Activated CD4-positive, alpha-beta T cell treated with anti-CD3 and anti-CD28 coated beads for 36 hours (primary cell): ENCODE measurements around the gene KANSL3. TPM values are rescaled to one million over a fixed set of nuclear protein-coding genes. Genes with fewer than 3 reads are reported as not detected.
A peak's percentile ranks its signal among the peaks of the same experiment; 100 is the strongest.

Experiments used
- ATAC-seq: fragments of 200-7000 bp; cut with Tn5 transposase; one replicate; pipeline ENCODE4 v1.10.0; 2021; ENCODE audit warnings: mild to moderate bottlenecking, moderate library complexity
- CTCF ChIA-PET: fragments of 350-600 bp; sonication (Branson Sonifier 250); formaldehyde crosslinking; loops from one replicate; lab custom pipeline; 2021; ENCODE audit warnings: antibody characterized with exemption; lab: Charles Lee
- POLR2A ChIA-PET: fragments of 350-600 bp; sonication (Branson Sonifier 250); formaldehyde crosslinking; loops from one replicate; lab custom pipeline; 2021; ENCODE audit warnings: antibody characterized with exemption, inconsistent platforms; lab: Charles Lee
- DNase-seq: peaks from one replicate; pipeline ENCODE4 v3.0.0-alpha.2; 2020
- H3K27ac Mint-ChIP-seq: one replicate; pipeline ENCODE4 v1.8.0; 2021; ENCODE audit warnings: mixed read lengths
- H3K27me3 Mint-ChIP-seq: one replicate; pipeline ENCODE4 v1.8.0; 2021; ENCODE audit warnings: mixed read lengths
- H3K36me3 Mint-ChIP-seq: one replicate; pipeline ENCODE4 v1.8.0; 2021; ENCODE audit warnings: low read depth, mixed read lengths
- H3K4me1 Mint-ChIP-seq: one replicate; pipeline ENCODE4 v1.8.0; 2021; ENCODE audit warnings: mixed read lengths
- H3K4me3 Mint-ChIP-seq: one replicate; pipeline ENCODE4 v1.8.0; 2021; ENCODE audit warnings: mild to moderate bottlenecking, moderate library complexity, mixed read lengths
- H3K9me3 Mint-ChIP-seq: one replicate; pipeline ENCODE4 v1.8.0; 2021; ENCODE audit warnings: low read depth, mixed read lengths
- intact Hi-C, 2 experiments: fragments of 100-400 bp; cut with DNase I in 1 of 2; cut with micrococcal nuclease in 1 of 2; formaldehyde crosslinking; loops; one replicate each; pipeline versions ENCODE4 v1.14.2 to v1.15.1; 2022 to 2024; cut with DNase I, micrococcal nuclease
- total RNA-seq, 2 experiments: library from RNA; stranded (reverse); gene quantifications; one replicate each; pipeline ENCODE4 v1.2.3, GENCODE V29; 2021

KANSL3 gene
- total RNA-seq, 2 experiments from 2014 or later = 33.9 to 39.1 TPM

- CTCF ChIA-PET = interaction anchor here (0.5 to 0.8 kb wide), 3 partner anchors 11 to 229 kb away, joined by 3 to 4 read pairs (median 3); no protein-coding TSS in a partner anchor
- no peak overlapping the region for H3K27ac Mint-ChIP-seq
- POLR2A ChIA-PET = no interaction called here
- peaks cover 34% of the 10 kb centered on the region for H3K4me1 Mint-ChIP-seq
- no peak overlapping the region for H3K4me3 Mint-ChIP-seq
- no peak for DNase-seq
- ATAC-seq = no peak
- H3K27me3 Mint-ChIP-seq = no peaks in the 10 kb centered on the region
- no peaks in the 10 kb centered on the region for H3K9me3 Mint-ChIP-seq
- intact Hi-C loops = loop anchor here in 1 of 2 experiments (5.0 kb wide), 1 partner anchor 144 kb away; no protein-coding TSS in a partner anchor
- peaks cover 42% of the 10 kb centered on the region for H3K36me3 Mint-ChIP-seq
Observed at GRCh38 chr2:96550787-96551604, 87.1 kb downstream of the KANSL3 start.

DNA sequence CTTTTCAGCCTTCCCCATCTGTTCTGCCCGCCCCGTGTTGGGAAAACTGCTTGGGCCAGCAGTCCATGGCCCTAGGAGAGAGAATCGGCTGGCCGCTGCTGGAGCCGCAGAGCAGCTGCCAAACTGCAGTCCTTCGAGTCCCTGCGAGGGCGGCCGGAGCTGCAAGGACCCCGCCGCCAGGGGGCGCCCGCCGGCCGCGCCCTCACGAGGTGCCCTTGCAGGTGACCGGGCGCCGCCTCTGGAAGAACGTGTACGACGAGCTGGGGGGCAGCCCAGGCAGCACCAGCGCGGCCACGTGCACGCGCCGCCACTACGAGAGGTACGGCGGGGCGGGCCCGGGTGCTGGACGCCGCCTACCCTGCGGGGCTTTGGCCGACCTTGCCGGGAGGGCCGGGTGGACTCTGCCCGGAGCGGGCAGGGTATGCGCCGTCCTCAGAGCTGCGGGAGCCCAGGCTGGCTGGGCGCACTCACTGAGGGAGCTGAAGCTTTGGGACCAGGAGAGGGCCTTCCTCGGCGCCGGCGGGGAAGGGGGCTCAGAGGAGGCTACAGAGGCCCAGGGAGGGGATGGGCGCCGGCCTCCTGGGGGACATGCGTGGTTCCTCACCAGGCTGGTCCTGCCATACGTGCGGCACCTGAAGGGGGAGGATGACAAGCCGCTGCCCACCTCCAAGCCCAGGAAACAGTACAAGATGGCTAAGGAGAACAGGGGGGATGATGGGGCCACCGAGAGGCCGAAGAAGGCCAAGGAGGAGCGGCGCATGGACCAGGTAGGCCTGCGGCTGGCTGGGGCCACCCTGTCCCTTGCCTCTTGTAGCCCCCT is 87.9 kb downstream of the KANSL3 start:
- H3K4me1 Mint-ChIP-seq = peaks cover 40% of the 10 kb centered on the region
- no peak overlapping the region for H3K27ac Mint-ChIP-seq
- DNase-seq = no peak
- H3K9me3 Mint-ChIP-seq = no peaks in the 10 kb centered on the region
- intact Hi-C loops = loop anchor here in 1 of 2 experiments (5.0 kb wide), 1 partner anchor 143 kb away; no protein-coding TSS in a partner anchor
- ATAC-seq = no peak
- CTCF ChIA-PET = interaction anchor here (0.6 kb wide), 1 partner anchor 36 kb away, joined by 3 read pairs; no protein-coding TSS in a partner anchor
- H3K36me3 Mint-ChIP-seq = peaks cover 50% of the 10 kb centered on the region
- H3K27me3 Mint-ChIP-seq = no peaks in the 10 kb centered on the region
- POLR2A ChIA-PET = no interaction called here
- H3K4me3 Mint-ChIP-seq = no peak overlapping the region

DNA sequence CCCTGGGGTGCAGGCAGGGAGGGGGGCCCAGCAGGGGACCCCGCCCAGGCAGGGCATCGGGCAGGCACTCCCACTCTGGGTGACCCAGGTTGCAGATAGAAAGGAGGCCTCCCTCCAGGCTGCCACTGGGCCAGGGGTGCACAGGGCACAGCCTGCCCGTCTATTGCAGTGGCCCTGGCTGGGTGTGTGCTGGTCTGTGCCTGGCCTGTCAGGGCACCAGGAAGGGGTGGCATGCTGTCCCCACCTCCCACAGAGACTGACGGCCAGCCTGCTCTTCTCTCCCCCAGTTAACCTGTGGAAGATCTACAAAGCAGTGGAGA is 88.7 kb downstream of the KANSL3 start:
- no peak overlapping the region for H3K4me3 Mint-ChIP-seq
- ChIA-PET POLR2A (no interaction called here), CTCF (interaction anchor here (0.6 kb wide), 1 partner anchor 41 kb away, joined by 3 read pairs; no protein-coding TSS in a partner anchor)
- no peaks in the 10 kb centered on the region for H3K27me3 Mint-ChIP-seq
- H3K27ac Mint-ChIP-seq = no peak overlapping the region
- peaks cover 43% of the 10 kb centered on the region for H3K4me1 Mint-ChIP-seq
- H3K36me3 Mint-ChIP-seq = peaks cover 56% of the 10 kb centered on the region
- intact Hi-C loops = no loop called here
- H3K9me3 Mint-ChIP-seq = no peaks in the 10 kb centered on the region
- DNase-seq = no peak
- ATAC-seq = no peak

DNA sequence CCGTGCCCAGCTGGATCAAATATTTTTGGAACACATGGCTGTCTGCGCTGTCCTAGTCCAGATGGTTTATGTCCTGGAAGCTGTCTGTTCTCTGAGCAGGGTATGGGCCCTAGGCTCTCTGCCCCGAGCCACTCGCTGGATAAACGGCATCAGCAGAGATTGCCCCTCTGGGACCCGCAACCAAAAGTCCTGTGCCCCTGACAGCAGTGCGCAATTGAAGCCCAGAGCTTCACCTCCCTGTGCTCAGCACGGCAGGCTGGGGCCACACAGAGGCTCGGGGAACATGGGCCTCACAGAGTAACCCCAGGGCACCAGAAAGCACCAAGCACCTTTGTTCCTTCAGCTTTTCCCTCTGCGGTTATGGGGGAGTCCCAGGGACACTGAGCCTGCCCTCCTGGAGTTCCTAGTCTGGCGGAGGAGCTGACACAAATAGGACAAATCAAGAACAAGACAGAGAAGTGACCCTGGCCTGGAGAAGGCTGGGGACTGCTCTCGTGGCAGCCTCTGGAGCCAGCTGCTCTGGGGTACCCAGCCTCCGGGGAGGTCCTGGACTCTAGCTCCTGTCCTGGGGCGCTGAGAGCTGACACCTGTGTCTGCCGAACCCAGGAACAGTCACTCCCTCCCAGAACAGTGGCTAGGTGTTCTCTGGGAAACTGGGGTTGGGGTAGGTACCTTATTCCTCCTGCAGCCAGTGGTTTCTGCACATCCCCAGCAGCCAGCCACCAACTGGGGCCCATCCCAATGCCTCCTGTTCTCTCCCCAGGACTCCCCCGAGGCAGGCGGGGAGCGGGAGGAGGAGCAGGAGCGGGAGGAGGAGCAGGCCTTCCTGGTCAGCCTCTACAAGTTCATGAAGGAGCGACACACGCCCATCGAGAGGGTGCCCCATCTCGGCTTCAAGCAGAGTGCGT is 89.3 kb downstream of the KANSL3 start:
- ATAC-seq (no peak), DNase-seq (no peak)
- Mint-ChIP-seq H3K4me1 (peaks cover 48% of the 10 kb centered on the region), H3K4me3 (no peak overlapping the region), H3K36me3 (peaks cover 60% of the 10 kb centered on the region), H3K27me3 (no peaks in the 10 kb centered on the region), H3K27ac (no peak overlapping the region), H3K9me3 (no peaks in the 10 kb centered on the region)
- intact Hi-C loops = no loop called here
- CTCF ChIA-PET = interaction anchor here (0.6 to 1.3 kb wide), 4 partner anchors 11 to 215 kb away, joined by 3 to 5 read pairs (median 3); no protein-coding TSS in a partner anchor
- POLR2A ChIA-PET = interaction anchor here (1.6 kb wide), 1 partner anchor 9 kb away, joined by 4 read pairs; no protein-coding TSS in a partner anchor

GRCh38 chr2:96547731-96548171 is 90.4 kb downstream of the KANSL3 start:
- ChIA-PET CTCF (interaction anchor here (0.8 to 1.3 kb wide), 2 partner anchors 10 to 214 kb away, joined by 3 to 5 read pairs; no protein-coding TSS in a partner anchor), POLR2A (interaction anchor here (1.6 kb wide), 1 partner anchor 8 kb away, joined by 4 read pairs; no protein-coding TSS in a partner anchor)
- DNase-seq = no peak
- H3K36me3 Mint-ChIP-seq = peaks cover 64% of the 10 kb centered on the region
- no peak overlapping the region for H3K4me3 Mint-ChIP-seq
- H3K4me1 Mint-ChIP-seq = peaks cover 51% of the 10 kb centered on the region
- no peak for ATAC-seq
- peak overlapping the region; percentile 64 for H3K27ac Mint-ChIP-seq
- intact Hi-C loops = no loop called here
- H3K9me3 Mint-ChIP-seq = no peaks in the 10 kb centered on the region
- no peaks in the 10 kb centered on the region for H3K27me3 Mint-ChIP-seq

GRCh38 chr2:96547203-96547641 is 90.9 kb downstream of the KANSL3 start:
- DNase-seq = no peak
- intact Hi-C loops = no loop called here
- ChIA-PET CTCF (interaction anchor here (0.5 kb wide), 1 partner anchor 210 kb away, joined by 3 read pairs; no protein-coding TSS in a partner anchor), POLR2A (no interaction called here)
- Mint-ChIP-seq H3K4me1 (peaks cover 57% of the 10 kb centered on the region), H3K27ac (peak overlapping the region; percentile 64), H3K36me3 (peaks cover 67% of the 10 kb centered on the region), H3K9me3 (no peaks in the 10 kb centered on the region), H3K27me3 (no peaks in the 10 kb centered on the region), H3K4me3 (no peak overlapping the region)
- no peak for ATAC-seq

GRCh38 chr2:96546797-96547196 is 91.3 kb downstream of the KANSL3 start:
- Mint-ChIP-seq H3K27me3 (no peaks in the 10 kb centered on the region), H3K9me3 (no peaks in the 10 kb centered on the region), H3K36me3 (peaks cover 68% of the 10 kb centered on the region), H3K27ac (peak overlapping the region; percentile 69), H3K4me3 (no peak overlapping the region), H3K4me1 (peaks cover 58% of the 10 kb centered on the region)
- ChIA-PET CTCF (interaction anchor here (0.5 kb wide), 1 partner anchor 210 kb away, joined by 3 read pairs; no protein-coding TSS in a partner anchor), POLR2A (no interaction called here)
- no peak for DNase-seq
- ATAC-seq = no peak
- intact Hi-C loops = no loop called here

DNA sequence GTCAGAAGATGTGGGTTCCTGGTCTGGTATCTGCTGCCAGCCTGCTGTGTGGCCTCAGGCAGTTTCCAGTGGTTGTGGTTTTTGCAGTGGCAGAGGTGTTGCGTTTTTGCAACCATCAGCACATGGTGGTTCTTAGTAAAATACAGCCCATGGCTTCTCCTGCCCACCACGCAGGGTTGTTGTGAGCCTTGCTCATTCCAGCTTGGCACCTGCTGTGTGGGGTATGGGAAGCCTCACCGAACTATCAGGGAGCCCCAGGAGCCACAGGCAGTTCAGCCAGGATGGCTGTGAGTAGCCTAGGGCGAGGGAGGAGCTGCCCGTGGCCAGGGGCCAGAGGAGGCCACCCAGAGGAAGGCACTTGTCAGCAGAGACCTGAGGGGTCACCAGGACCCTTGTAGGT is 91.8 kb downstream of the KANSL3 start:
- POLR2A ChIA-PET = no interaction called here
- Mint-ChIP-seq H3K36me3 (peaks cover 72% of the 10 kb centered on the region), H3K4me1 (peaks cover 63% of the 10 kb centered on the region), H3K27ac (peak overlapping the region; percentile 69), H3K4me3 (peak overlapping the region; percentile 20), H3K27me3 (no peaks in the 10 kb centered on the region), H3K9me3 (no peaks in the 10 kb centered on the region)
- intact Hi-C loops = no loop called here
- DNase-seq = peak; percentile 61
- ATAC-seq = peak; percentile 37
- CTCF ChIA-PET = no interaction called here
